ENCODE data around the gene GRIK4. TPM values are rescaled to one million over a fixed set of nuclear protein-coding genes. Genes with fewer than 3 reads are reported as not detected.

GRIK4 gene
- total RNA-seq, 2 donors from 2014 or later, result not detected

DNA sequence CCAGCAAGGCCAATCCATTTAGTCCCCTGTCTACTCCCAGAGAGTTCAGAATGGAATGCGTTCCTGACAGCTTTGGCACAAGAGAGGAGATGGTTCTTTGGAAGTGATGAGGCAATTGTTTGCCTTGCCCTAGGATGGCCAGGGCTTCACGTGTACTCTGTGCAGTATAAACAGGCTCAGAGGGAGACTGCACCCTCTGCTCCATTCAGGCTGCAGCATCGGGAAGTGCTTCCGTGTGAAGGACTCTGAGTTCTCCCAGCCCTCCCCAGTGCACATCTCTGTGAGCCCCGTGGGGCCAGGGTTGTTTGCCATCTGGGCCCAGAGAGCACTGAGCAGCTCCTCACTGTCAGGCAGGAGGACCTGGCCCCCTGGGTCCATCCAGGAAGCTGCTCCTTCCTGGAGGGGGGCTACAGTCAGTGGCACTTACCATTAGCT, 297.1 kb downstream of the GRIK4 start:
- H3K4me3 Mint-ChIP-seq, result no peak overlapping the region
- H3K27me3 Mint-ChIP-seq, result peaks cover 13% of the 10 kb centered on the region
- H3K9me3 Mint-ChIP-seq, result no peaks in the 10 kb centered on the region
- H3K4me1 Mint-ChIP-seq, result no peaks in the 10 kb centered on the region
- H3K36me3 Mint-ChIP-seq (ENCODE audit: low read depth), result no peaks in the 10 kb centered on the region
- H3K27ac Mint-ChIP-seq, result no peak overlapping the region
- no peak for ATAC-seq (replicated peaks)

DNA sequence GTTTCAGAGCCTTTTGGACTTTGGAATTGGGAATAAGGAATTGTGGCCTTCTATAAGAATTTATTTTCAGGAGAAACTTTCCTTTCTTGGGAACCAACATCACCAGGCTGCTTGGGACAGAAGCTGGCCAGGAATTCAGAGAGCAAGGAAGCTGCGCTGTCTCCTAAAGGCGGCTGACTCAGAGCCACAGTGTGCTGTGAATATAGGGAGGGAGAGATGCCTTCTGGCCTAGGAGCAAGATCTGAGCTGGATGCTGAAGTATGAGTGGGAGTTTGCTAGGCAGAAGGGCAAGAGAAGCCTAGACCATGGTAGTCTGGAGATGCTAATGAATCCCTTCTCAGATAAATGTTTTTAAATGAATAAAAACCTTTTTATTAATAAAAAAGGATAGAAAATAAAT, 298.7 kb downstream of the GRIK4 start:
- ATAC-seq (replicated peaks), result no peak
- H3K4me1 Mint-ChIP-seq, result no peaks in the 10 kb centered on the region
- H3K36me3 Mint-ChIP-seq (ENCODE audit: low read depth), result no peaks in the 10 kb centered on the region
- no peak overlapping the region for H3K27ac Mint-ChIP-seq
- H3K27me3 Mint-ChIP-seq, result peaks cover 17% of the 10 kb centered on the region
- H3K4me3 Mint-ChIP-seq, result no peak overlapping the region
- H3K9me3 Mint-ChIP-seq, result no peaks in the 10 kb centered on the region

- no peaks in the 10 kb centered on the region for H3K4me1 Mint-ChIP-seq
- H3K27ac Mint-ChIP-seq, result no peak overlapping the region
- no peaks in the 10 kb centered on the region for H3K36me3 Mint-ChIP-seq (ENCODE audit: low read depth)
- H3K9me3 Mint-ChIP-seq, result no peaks in the 10 kb centered on the region
- ATAC-seq (replicated peaks), result no peak
- H3K27me3 Mint-ChIP-seq, result peaks cover 20% of the 10 kb centered on the region
- H3K4me3 Mint-ChIP-seq, result no peak overlapping the region
These were observed 299.7 kb downstream of the GRIK4 start for GRCh38 chr11:120811199-120811598.

GRCh38 chr11:120811731-120812130, 300.2 kb downstream of the GRIK4 start:
- Mint-ChIP-seq H3K9me3 (no peaks in the 10 kb centered on the region), H3K4me3 (no peak overlapping the region), H3K27ac (no peak overlapping the region), H3K36me3 (ENCODE audit: low read depth) (no peaks in the 10 kb centered on the region), H3K27me3 (peaks cover 18% of the 10 kb centered on the region), H3K4me1 (no peaks in the 10 kb centered on the region)
- no peak for ATAC-seq (replicated peaks)

DNA sequence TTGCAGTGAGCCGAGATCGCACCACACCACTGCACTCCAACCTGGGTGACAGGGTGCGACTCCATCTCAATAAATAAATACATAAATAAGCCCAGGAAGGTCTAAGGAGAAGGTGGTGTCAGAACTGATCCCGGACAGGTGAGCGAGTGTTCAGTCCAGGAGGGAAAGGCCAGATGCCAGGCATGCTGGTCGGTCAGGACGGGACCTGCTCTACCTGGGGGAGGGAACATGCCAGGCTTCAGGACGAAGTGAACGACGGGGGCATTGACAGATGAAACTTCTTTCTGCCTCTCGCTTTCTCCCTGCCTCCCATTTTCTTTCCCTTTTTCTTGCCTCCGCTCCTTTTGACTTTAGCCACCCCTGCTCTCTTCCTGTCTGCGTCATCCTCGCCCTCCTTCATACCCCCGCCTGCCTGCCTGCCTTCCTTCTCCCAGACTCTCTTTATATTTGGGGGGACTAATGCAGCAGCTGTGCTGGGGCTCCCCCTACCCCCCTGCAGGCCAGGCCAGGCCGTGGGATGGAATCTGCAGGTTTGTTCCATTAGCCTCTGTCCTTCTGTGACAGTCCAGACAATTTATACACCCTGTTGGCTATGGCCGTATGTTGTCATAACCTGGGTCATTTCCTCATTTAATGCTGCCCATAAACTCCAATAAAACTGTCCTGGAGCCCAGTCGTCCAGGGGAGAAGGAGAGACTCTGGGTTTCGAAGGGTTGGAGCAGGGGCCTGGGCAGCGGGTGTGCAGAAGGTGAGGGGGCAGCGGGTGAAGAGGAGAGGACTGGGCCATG, 303.2 kb downstream of the GRIK4 start:
- Mint-ChIP-seq H3K9me3 (no peaks in the 10 kb centered on the region), H3K27ac (no peak overlapping the region), H3K4me3 (no peak overlapping the region), H3K27me3 (peaks cover 28% of the 10 kb centered on the region), H3K36me3 (ENCODE audit: low read depth) (no peaks in the 10 kb centered on the region), H3K4me1 (no peaks in the 10 kb centered on the region)
- ATAC-seq (replicated peaks), result no peak

DNA sequence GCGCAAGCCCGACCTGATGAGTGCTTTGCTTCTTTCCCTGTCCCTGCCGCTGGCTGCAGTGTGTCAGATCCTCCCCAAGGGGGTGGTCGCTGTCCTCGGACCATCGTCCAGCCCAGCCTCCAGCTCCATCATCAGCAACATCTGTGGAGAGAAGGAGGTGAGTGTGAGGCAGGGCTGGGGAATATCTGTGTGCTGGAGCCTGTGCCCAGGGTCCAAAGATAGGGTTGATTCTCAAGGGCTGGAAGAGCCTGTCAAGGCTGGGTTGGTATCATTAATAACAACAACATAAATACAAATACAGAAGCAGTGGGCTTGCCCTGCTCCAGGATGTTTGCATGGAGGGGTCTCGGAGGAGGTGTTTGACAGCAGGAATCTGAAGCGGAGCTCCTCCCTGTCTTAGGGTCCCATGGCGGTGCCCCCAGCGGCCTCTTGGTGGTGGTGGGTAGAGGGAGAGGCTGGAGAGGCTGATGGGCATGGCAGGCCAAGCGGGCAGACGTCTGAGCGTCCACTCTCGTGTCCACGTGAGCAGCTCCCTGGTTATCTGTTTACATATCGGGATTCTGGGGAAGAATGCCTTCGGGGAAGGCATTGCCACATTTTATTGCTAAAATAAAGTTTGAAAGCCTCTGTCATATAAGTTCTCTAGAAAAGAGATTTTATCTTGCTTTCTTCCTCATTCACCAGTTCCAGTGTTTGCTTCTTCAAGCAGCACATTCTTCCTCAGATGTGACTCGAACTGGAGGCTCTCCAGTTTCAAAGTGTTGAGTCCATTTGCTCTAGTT, 304.0 kb downstream of the GRIK4 start:
- no peaks in the 10 kb centered on the region for H3K9me3 Mint-ChIP-seq
- H3K27me3 Mint-ChIP-seq, result peaks cover 32% of the 10 kb centered on the region
- no peak for ATAC-seq (replicated peaks)
- H3K4me1 Mint-ChIP-seq, result no peaks in the 10 kb centered on the region
- no peak overlapping the region for H3K27ac Mint-ChIP-seq
- H3K4me3 Mint-ChIP-seq, result no peak overlapping the region
- H3K36me3 Mint-ChIP-seq (ENCODE audit: low read depth), result no peaks in the 10 kb centered on the region

GRCh38 chr11:120816176-120816575, 304.6 kb downstream of the GRIK4 start:
- no peak overlapping the region for H3K4me3 Mint-ChIP-seq
- no peak for ATAC-seq (replicated peaks)
- no peaks in the 10 kb centered on the region for H3K9me3 Mint-ChIP-seq
- H3K27ac Mint-ChIP-seq, result no peak overlapping the region
- H3K36me3 Mint-ChIP-seq (ENCODE audit: low read depth), result no peaks in the 10 kb centered on the region
- no peaks in the 10 kb centered on the region for H3K4me1 Mint-ChIP-seq
- peaks cover 35% of the 10 kb centered on the region for H3K27me3 Mint-ChIP-seq

- no peaks in the 10 kb centered on the region for H3K4me1 Mint-ChIP-seq
- ATAC-seq (replicated peaks), result no peak
- no peak overlapping the region for H3K27ac Mint-ChIP-seq
- H3K27me3 Mint-ChIP-seq, result peaks cover 36% of the 10 kb centered on the region
- H3K4me3 Mint-ChIP-seq, result no peak overlapping the region
- H3K9me3 Mint-ChIP-seq, result no peaks in the 10 kb centered on the region
- no peaks in the 10 kb centered on the region for H3K36me3 Mint-ChIP-seq (ENCODE audit: low read depth)
These were observed 305.2 kb downstream of the GRIK4 start for GRCh38 chr11:120816711-120817110.

DNA sequence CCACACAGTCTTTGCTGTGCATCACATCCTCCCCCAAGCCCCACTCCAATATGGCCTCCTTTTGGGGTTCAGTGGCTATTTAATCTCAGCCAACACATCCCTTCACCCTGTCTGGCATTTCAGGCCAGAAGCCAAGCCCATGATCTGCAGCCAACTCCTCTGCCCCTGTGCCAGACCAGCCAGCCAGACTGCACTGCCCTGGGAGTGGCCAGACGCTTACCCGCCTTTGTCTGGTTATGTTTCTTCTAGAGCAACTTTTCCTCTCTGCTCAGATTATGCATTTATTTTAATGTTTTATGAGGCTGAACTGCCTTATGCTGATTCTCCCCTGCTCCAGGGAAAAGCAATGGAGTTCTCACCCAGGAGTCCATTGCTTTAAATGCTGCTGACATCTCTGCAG, 305.6 kb downstream of the GRIK4 start:
- Mint-ChIP-seq H3K36me3 (ENCODE audit: low read depth) (no peaks in the 10 kb centered on the region), H3K4me1 (no peaks in the 10 kb centered on the region), H3K9me3 (no peaks in the 10 kb centered on the region), H3K27me3 (peaks cover 36% of the 10 kb centered on the region), H3K27ac (no peak overlapping the region), H3K4me3 (no peak overlapping the region)
- no peak for ATAC-seq (replicated peaks)

DNA sequence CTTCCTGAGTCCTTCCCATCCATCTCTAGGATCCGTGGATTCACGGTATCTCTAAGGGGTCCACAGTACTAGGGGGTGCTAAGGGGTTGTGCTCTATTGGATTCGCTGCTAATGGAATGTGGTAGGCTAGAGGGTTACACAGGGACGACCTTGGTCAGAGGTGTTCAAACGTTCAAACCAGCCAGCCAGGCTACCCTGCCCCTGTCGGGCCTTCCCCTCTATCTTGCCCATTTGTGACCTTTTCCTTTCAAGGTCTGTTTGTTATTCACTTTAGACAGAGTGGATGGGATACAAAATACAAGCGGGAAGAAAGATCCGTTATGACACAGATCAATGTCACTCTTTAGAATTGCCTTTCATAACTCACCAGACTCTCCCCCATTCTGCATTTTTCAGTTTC, 306.5 kb downstream of the GRIK4 start:
- H3K4me3 Mint-ChIP-seq, result no peak overlapping the region
- no peaks in the 10 kb centered on the region for H3K36me3 Mint-ChIP-seq (ENCODE audit: low read depth)
- peaks cover 36% of the 10 kb centered on the region for H3K27me3 Mint-ChIP-seq
- no peak overlapping the region for H3K27ac Mint-ChIP-seq
- H3K9me3 Mint-ChIP-seq, result no peaks in the 10 kb centered on the region
- H3K4me1 Mint-ChIP-seq, result no peaks in the 10 kb centered on the region
- no peak for ATAC-seq (replicated peaks)

- Mint-ChIP-seq H3K27me3 (peaks cover 36% of the 10 kb centered on the region), H3K4me1 (no peaks in the 10 kb centered on the region), H3K4me3 (no peak overlapping the region), H3K9me3 (no peaks in the 10 kb centered on the region), H3K27ac (no peak overlapping the region), H3K36me3 (ENCODE audit: low read depth) (no peaks in the 10 kb centered on the region)
- no peak for ATAC-seq (replicated peaks)
These were observed 307.5 kb downstream of the GRIK4 start for GRCh38 chr11:120819003-120819402.

DNA sequence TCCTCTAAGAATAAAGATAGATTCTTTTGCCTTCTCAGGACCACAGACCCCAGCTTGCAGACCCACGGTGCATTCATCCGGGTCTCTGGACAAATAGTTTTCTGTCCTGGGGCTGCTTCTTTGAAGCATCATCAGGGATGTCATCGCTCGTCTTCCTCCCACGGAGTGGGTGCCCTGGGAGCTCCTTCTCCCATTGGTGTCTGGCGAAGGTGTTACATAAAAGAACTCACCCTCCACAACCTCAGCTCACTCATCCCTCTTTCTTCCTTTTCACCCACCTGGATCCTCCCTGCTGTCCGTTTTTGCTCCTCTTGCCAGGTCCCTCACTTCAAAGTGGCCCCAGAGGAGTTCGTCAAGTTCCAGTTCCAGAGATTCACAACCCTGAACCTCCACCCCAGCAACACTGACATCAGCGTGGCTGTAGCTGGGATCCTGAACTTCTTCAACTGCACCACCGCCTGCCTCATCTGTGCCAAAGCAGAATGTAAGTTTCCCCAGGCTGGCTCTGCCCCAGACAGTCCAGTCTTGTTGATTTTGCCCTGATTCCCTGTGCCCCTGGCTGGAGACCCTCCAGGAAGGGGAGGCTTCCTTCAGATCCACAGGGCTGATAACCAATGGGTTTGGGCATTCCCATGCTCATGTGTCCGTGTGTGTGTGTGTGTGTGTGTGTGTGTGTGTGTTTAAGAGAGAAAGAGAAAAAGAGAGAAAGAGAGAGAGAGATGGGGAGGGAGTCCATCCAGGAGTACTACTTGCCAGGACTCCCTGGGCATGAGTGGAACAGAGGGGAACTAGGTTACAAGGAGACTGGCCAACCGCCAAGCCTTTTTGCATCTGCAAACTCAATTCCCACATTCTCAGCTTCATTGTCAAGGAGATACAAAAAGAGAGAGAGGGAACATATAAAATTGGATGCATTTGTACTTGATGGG, 308.2 kb downstream of the GRIK4 start:
- Mint-ChIP-seq H3K4me1 (no peaks in the 10 kb centered on the region), H3K36me3 (ENCODE audit: low read depth) (no peaks in the 10 kb centered on the region), H3K4me3 (no peak overlapping the region), H3K27me3 (peaks cover 36% of the 10 kb centered on the region), H3K9me3 (no peaks in the 10 kb centered on the region), H3K27ac (no peak overlapping the region)
- no peak for ATAC-seq (replicated peaks)

GRCh38 chr11:120823159-120823558, 311.6 kb downstream of the GRIK4 start:
- peaks cover 4% of the 10 kb centered on the region for H3K4me1 Mint-ChIP-seq
- no peak overlapping the region for H3K27ac Mint-ChIP-seq
- H3K36me3 Mint-ChIP-seq (ENCODE audit: low read depth), result no peaks in the 10 kb centered on the region
- H3K4me3 Mint-ChIP-seq, result no peak overlapping the region
- no peak for ATAC-seq (replicated peaks)
- peaks cover 22% of the 10 kb centered on the region for H3K27me3 Mint-ChIP-seq
- no peaks in the 10 kb centered on the region for H3K9me3 Mint-ChIP-seq

- H3K27ac Mint-ChIP-seq, result no peak overlapping the region
- peaks cover 4% of the 10 kb centered on the region for H3K4me1 Mint-ChIP-seq
- H3K4me3 Mint-ChIP-seq, result no peak overlapping the region
- no peak for ATAC-seq (replicated peaks)
- no peaks in the 10 kb centered on the region for H3K9me3 Mint-ChIP-seq
- H3K27me3 Mint-ChIP-seq, result peaks cover 26% of the 10 kb centered on the region
- H3K36me3 Mint-ChIP-seq (ENCODE audit: low read depth), result no peaks in the 10 kb centered on the region
These were observed 312.7 kb downstream of the GRIK4 start for GRCh38 chr11:120824242-120824641.

All from activated T-helper 17 cell treated with anti-CD3 and anti-CD28 coated beads, Interleukin-2, amount 50 U/mL, for 72 hours (primary cell).